ENCODE measurements around the gene SDK1.

SDK1 gene

GRCh38 chr7:3559278-3559677 lies 258.2 kb downstream of the SDK1 start (continued):
- TF ChIP-seq ZNF664 (tag by site-specific recombination; IDR thresholded peaks at IDR 0.05), result no peak

GRCh38 chr7:3560495-3560894 lies 259.4 kb downstream of the SDK1 start:
- H3K27ac ChIP-seq (ENCODE audit: extremely low read depth, low read depth, low read length), result no peak overlapping the region
- ChIA-PET CTCF (interaction anchor here (1.0 kb wide), 1 partner anchor 11 kb away, joined by 4 read pairs; no protein-coding TSS in a partner anchor), POLR2A (no interaction called here)
- TF ChIP-seq ZNF433 (tag by site-specific recombination; IDR thresholded peaks at IDR 0.05; ENCODE audit: low read depth), result no peak
- TF ChIP-seq ZNF843 (tag by site-specific recombination; IDR thresholded peaks at IDR 0.05), result no peak
- no peak for TF ChIP-seq PRDM10 (tag by site-specific recombination; IDR thresholded peaks at IDR 0.05)
- TF ChIP-seq PRDM6 (tag by site-specific recombination; IDR thresholded peaks at IDR 0.05), result no peak
- TF ChIP-seq ZNF114 (tag by site-specific recombination; IDR thresholded peaks at IDR 0.05), result no peak
- no peak for TF ChIP-seq SP3 (tag by site-specific recombination; IDR thresholded peaks at IDR 0.05)
- no peak for TF ChIP-seq ZNF654 (tag by site-specific recombination; IDR thresholded peaks at IDR 0.05; ENCODE audit: low read depth)
- no peak for TF ChIP-seq ZNF266 (tag by site-specific recombination; IDR thresholded peaks at IDR 0.05; ENCODE audit: low read depth)
- no peak for TF ChIP-seq ZNF626 (tag by site-specific recombination; IDR thresholded peaks at IDR 0.05)
- TF ChIP-seq ZNF488 (tag by site-specific recombination; IDR thresholded peaks at IDR 0.05), result no peak
- no peak for TF ChIP-seq ZSCAN18 (tag by site-specific recombination; IDR thresholded peaks at IDR 0.05)
- TF ChIP-seq ZNF398 (tag by site-specific recombination; IDR thresholded peaks at IDR 0.05), result no peak
- TF ChIP-seq ZNF747 (tag by site-specific recombination; IDR thresholded peaks at IDR 0.05), result no peak
- TF ChIP-seq ZNF529 (tag by site-specific recombination; IDR thresholded peaks at IDR 0.05; ENCODE audit: insufficient replicate concordance), result no peak
- no peaks in the 10 kb centered on the region for H3K9me3 ChIP-seq (ENCODE audit: control insufficient read depth, insufficient read depth, low read depth, low read length)
- H3K4me3 ChIP-seq (ENCODE audit: low read depth, low read length), result no peak overlapping the region
- H3K36me3 ChIP-seq (ENCODE audit: control insufficient read depth in 2 of 2, insufficient read depth in 1 of 2, low read length in 2 of 2), result no peaks in the 10 kb centered on the region
- peaks cover 7% of the 10 kb centered on the region for H3K4me1 ChIP-seq (ENCODE audit: control insufficient read depth, insufficient read depth, low read length)

Measured in HEK293 (cell line).